Astrocyte of the cerebellum (primary cell): Measurements from ENCODE around the gene TUFM.
A peak's percentile ranks its signal among the peaks of the same experiment; 100 is the strongest.
"Not testable (repeated sequence)": the region's sequence is repeated elsewhere in the genome, so short reads cannot be mapped to it uniquely, and the experiment has no call there.

Experiments
- DNase-seq: peaks from one replicate; pipeline ENCODE4 v3.0.0-alpha.2; 2011; ENCODE audit warnings: low read depth
- H3K4me3 ChIP-seq: 2 replicates; pipeline ENCODE4 v1.5.1; 2011; ENCODE audit warnings: mild to moderate bottlenecking, low read depth, low read length, moderate library complexity
- CTCF ChIP-seq: IDR thresholded peaks from 2 replicates; pipeline ENCODE4 v1.5.1; 2012; ENCODE audit warnings: low read length, low read depth, moderate library complexity, mild to moderate bottlenecking; ENCODE audit errors: missing control alignments
- in situ Hi-C: cut with HindIII; loops from 2 replicates; pipeline ENCODE4 v1.10.0; 2017; ENCODE audit warnings: low sequenced_read_pairs

Gene TUFM

GRCh38 chr16:28823873-28824716, 22.1 kb downstream of the TUFM start:
- H3K4me3 ChIP-seq, result peak overlapping the region; percentile 87
- peak; percentile 93 for DNase-seq
- TF ChIP-seq CTCF, result no peak
- in situ Hi-C loops, result no loop called here

GRCh38 chr16:28823291-28823872, 22.8 kb downstream of the TUFM start:
- no peak for TF ChIP-seq CTCF
- peak overlapping the region; percentile 87 for H3K4me3 ChIP-seq
- in situ Hi-C loops, result no loop called here
- no peak for DNase-seq

DNA sequence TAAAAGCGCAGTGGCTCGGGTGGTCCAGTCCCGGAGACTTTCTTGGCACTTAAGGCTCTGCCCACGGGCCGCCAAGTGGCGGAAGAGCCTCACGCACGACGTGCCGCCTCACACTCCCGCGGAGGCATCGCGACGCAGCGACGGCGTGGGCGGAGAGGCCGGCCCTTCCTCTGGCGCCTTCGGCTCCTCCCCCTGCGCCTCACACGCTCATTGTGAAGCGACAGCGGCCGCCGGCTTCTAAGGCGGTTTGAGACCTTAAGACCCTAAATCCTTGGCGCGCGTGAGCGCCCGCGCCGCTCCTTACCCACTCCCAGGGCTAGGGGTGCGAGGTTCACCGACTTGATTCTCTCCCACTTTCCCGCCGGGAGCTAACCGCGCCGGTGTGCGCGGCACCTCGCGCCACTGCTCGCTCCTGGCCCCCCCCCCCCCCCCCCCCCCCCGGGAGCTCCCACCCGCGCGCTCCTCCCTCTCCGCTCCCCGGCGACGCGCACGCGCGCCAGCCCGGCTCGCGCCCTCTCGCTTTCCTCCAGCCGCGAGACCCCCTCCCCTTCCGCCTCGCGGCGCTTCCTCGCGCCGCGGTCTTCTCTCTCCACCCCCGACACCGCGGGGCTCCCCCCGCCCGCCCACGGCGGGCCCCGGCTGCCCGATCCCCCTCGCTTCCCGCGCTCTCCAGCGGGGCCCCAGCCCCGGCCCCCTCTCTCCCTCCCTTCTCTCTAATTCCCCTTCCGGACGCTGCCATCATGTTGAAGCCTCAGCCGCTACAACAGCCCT, 23.4 kb downstream of the TUFM start, which contains the start of gene ATXN2L:
ATXN2L (plus strand) TSS at position 480 of the 771 bp plus-strand sequence; CDS start at position 741, 261 bp downstream.
- peak within 1 kb of the TSS; percentile 87 for H3K4me3 ChIP-seq
- peak; percentile 93 for DNase-seq
- in situ Hi-C loops, result no loop called here
- no peak for TF ChIP-seq CTCF

- in situ Hi-C loops, result no loop called here
- no peak for DNase-seq
These were observed 24.2 kb downstream of the TUFM start for GRCh38 chr16:28821874-28822519.

GRCh38 chr16:28820546-28820945, 25.6 kb downstream of the TUFM start:
- DNase-seq, in situ Hi-C loops, H3K4me3 ChIP-seq: not testable (repeated sequence)

More at GRCh38 chr16:28821874-28822519, 24.2 kb downstream of the TUFM start:
- no peak for TF ChIP-seq CTCF
- H3K4me3 ChIP-seq, result peak overlapping the region; percentile 87

DNA sequence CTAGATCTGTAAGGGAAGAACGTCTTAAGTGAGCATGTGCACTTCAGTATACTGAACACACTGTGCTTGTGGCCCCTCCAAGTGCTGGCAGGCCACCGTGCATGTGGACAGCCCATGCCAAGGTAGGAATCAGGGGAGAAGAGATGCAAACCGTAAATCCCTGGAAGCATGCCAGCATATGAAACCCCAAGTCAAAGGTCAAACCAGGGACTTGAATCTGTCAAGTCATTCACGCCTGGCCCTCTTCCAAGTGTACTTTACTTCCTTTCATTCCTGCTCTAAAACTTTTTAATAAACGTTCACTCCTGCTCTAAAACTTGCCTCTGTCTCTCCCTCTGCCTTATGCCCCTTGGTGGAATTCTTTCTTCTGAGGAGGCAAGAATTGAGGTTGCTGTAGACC, 26.1 kb downstream of the TUFM start:
- DNase-seq, result no peak
- no peak for TF ChIP-seq CTCF
- in situ Hi-C loops, result no loop called here
- H3K4me3 ChIP-seq, result no peak overlapping the region

- H3K4me3 ChIP-seq, DNase-seq, in situ Hi-C loops: not testable (repeated sequence)
These were observed 38.6 kb downstream of the TUFM start for GRCh38 chr16:28807445-28808120.
